Esophagus muscularis mucosa (tissue), 4 donors: ENCODE measurements around the gene PEX16. TPM values are rescaled to one million over a fixed set of nuclear protein-coding genes. Genes with fewer than 3 reads are reported as not detected.

Source experiments
- DNase-seq: peaks from one replicate; pipeline ENCODE4 v3.0.0-alpha.2; 2017; ENCODE audit errors: extremely low spot score
- H3K27ac ChIP-seq, 4 donors: fragments of 200-600 bp; sonication (generic); replicated peaks in 1 of 4; 1 replicate in 3 of 4; 2 replicates in 1 of 4; pipeline ENCODE4 v1.5.1; 2016 to 2019; ENCODE audit warnings: mild to moderate bottlenecking in 1 of 4
- H3K27me3 ChIP-seq, 4 donors: fragments of 200-600 bp; sonication (generic); one replicate each; pipeline versions ENCODE4 v1.5.1 to v1.6.0; 2016 to 2019
- H3K36me3 ChIP-seq, 4 donors: fragments of 200-600 bp; sonication (generic); one replicate each; pipeline ENCODE4 v1.5.1; 2016 to 2019
- H3K4me1 ChIP-seq, 4 donors: fragments of 200-600 bp; sonication (generic); one replicate each; pipeline ENCODE4 v1.5.1; 2016 to 2019
- H3K4me3 ChIP-seq, 4 donors: fragments of 200-600 bp; sonication (generic); 1 replicate in 2 of 4; 2 replicates in 2 of 4; pipeline ENCODE4 v1.5.1; 2016 to 2019; ENCODE audit warnings: mild to moderate bottlenecking in 4 of 4, moderate library complexity in 1 of 4
- H3K9me3 ChIP-seq, 4 donors: fragments of 200-600 bp; sonication (generic); 1 replicate in 3 of 4; 2 replicates in 1 of 4; pipeline ENCODE4 v1.5.1; 2016 to 2019
- EP300 ChIP-seq: sonication (generic); formaldehyde crosslinking; IDR thresholded peaks from one replicate; pipeline ENCODE4 v1.6.1; 2017; ENCODE audit warnings: antibody characterized with exemption
- POLR2A ChIP-seq: fragments of 450-650 bp; IDR thresholded peaks from one replicate; pipeline ENCODE4 v1.6.1; 2017; ENCODE audit warnings: antibody characterized with exemption, moderate library complexity, mild to moderate bottlenecking, low read depth
- POLR2AphosphoS5 ChIP-seq, 2 donors: sonication (generic); formaldehyde crosslinking; IDR thresholded peaks; one replicate each; pipeline ENCODE4 v1.6.1; 2017; ENCODE audit warnings: antibody characterized with exemption in 2 of 2
- WGBS: methylation state at CpG from one replicate; pipeline ENCODE4 v1.1.5; 2018; 5-methylcytosine and 5-hydroxymethylcytosine counted together
- intact Hi-C: fragments of 100-400 bp; cut with DNase I; formaldehyde crosslinking; loops from one replicate; pipeline ENCODE4 v1.15.1; 2023
- total RNA-seq, 4 donors: library from RNA; depleted of rRNA; stranded (reverse); fragments of >200 nt; gene quantifications; one replicate each; pipeline versions ENCODE4 v1.1.0 to v1.2.1, GENCODE V29; 2016
- TF ChIP-seq, protein P1 (sequence below), 3 experiments: fragments of 200-600 bp in 2 of 3; fragments of 450-650 bp in 1 of 3; sonication (generic) in 2 of 3; IDR thresholded peaks; one replicate each; pipeline ENCODE4 v1.5.1; 2017 to 2019; ENCODE audit warnings: antibody characterized with exemption in 3 of 3, mild to moderate bottlenecking in 2 of 3, moderate library complexity in 1 of 3

The PEX16 gene
- total RNA-seq, 4 donors from 2014 or later, result 15.4 to 32.2 (median 23.2) TPM

DNA sequence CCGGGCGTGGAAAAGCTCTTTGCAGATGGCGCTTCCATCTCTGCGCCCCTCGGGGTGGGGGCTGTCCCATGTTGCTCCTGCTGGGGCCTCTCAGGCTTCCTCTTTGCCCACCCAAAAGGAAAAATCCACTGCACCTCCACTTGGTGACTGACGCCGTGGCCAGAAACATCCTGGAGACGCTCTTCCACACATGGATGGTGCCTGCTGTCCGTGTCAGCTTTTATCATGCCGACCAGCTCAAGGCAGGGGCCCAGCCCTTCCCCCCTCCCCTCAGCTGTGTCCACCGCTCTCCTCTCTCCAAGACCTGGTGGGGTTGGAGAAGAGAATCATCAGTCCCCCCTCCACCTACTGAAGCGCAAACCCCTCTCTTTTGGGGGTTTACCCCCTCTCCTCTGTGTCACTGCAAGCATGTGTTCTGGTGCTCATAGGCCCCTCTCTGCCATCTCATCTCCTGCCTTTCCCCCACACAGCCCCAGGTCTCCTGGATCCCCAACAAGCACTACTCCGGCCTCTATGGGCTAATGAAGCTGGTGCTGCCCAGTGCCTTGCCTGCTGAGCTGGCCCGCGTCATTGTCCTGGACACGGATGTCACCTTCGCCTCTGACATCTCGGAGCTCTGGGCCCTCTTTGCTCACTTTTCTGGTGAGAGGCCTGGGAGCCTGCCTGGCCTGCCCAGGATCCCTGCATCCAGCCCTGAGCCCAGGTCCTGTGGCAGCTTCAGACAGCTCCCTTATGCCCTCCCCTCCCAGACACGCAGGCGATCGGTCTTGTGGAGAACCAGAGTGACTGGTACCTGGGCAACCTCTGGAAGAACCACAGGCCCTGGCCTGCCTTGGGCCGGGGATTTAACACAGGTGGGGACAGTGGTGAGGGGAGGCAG is 6.6 kb upstream of the PEX16 start:
- WGBS, result 89% methylated on average over 14 of the region's 22 CpGs
- intact Hi-C loops, result no loop called here
- Histone ChIP-seq H3K4me1 (peaks cover 11 to 21% (median 19%) of the 10 kb centered on the region in 4 donors), H3K27ac (no peak overlapping the region), H3K36me3 (no peaks in the 10 kb centered on the region), H3K27me3 (peaks cover 0 to 62% (median 17%) of the 10 kb centered on the region in 4 donors), H3K9me3 (no peaks in the 10 kb centered on the region), H3K4me3 (no peak overlapping the region)
- DNase-seq, result no peak
- TF ChIP-seq, protein P1, sequence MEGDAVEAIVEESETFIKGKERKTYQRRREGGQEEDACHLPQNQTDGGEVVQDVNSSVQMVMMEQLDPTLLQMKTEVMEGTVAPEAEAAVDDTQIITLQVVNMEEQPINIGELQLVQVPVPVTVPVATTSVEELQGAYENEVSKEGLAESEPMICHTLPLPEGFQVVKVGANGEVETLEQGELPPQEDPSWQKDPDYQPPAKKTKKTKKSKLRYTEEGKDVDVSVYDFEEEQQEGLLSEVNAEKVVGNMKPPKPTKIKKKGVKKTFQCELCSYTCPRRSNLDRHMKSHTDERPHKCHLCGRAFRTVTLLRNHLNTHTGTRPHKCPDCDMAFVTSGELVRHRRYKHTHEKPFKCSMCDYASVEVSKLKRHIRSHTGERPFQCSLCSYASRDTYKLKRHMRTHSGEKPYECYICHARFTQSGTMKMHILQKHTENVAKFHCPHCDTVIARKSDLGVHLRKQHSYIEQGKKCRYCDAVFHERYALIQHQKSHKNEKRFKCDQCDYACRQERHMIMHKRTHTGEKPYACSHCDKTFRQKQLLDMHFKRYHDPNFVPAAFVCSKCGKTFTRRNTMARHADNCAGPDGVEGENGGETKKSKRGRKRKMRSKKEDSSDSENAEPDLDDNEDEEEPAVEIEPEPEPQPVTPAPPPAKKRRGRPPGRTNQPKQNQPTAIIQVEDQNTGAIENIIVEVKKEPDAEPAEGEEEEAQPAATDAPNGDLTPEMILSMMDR (IDR thresholded peaks at IDR 0.05), result no peak
- TF ChIP-seq EP300, result no peak
- TF ChIP-seq POLR2AphosphoS5 (IDR thresholded peaks at IDR 0.05), result no peak
- TF ChIP-seq POLR2A, result no peak

DNA sequence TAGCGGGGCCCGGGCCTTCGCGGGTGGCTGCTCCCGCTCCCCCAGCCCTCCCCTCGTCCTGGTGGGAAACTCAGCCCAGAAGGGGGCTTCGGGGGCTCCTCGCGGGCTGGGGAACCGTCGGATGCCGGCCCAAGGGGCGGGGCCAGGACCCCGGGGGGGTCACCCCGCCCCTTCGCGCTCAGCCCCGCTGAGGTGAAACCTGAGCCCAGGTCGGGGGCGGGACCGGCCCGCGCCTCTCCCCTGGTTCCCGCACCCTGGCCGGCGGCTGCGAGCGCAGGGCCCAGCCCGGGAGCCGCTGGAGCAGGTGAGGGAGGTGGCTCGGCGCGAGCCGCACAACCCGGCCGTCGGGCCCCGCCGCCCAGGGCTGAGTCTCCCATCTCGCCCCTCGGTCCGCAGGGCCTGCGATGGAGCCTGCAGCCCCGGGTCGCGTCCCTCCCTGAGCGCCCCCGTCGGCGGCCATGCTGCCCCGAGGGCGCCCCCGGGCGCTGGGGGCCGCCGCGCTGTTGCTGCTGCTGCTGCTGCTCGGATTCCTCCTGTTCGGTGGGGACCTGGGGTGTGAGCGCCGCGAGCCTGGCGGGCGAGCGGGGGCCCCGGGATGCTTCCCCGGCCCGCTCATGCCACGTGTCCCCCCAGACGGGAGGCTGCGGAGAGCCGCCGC is 4.9 kb upstream of the PEX16 start, which contains the start of gene LARGE2:
LARGE2 (plus strand) TSS at position 232 of the 658 bp plus-strand sequence; CDS start at position 459, 227 bp downstream.
- H3K27me3 ChIP-seq, result peaks cover 0 to 62% (median 17%) of the 10 kb centered on the region in 4 donors
- H3K4me1 ChIP-seq, result peaks cover 11 to 28% (median 26%) of the 10 kb centered on the region in 4 donors
- H3K9me3 ChIP-seq, result no peaks in the 10 kb centered on the region
- TF ChIP-seq EP300 (no peak), POLR2A (no peak), POLR2AphosphoS5 (IDR thresholded peaks at IDR 0.05) (no peak)
- TF ChIP-seq, protein P1 (IDR thresholded peaks at IDR 0.05), result no peak
- H3K36me3 ChIP-seq, result no peaks in the 10 kb centered on the region
- intact Hi-C loops, result no loop called here
- H3K27ac ChIP-seq, result no peak within 1 kb of the TSS
- no CpG with 5 or more reads among the region's 73 CpGs for WGBS
- peak within 1 kb of the TSS; percentile 42 to 53 (median 47) for H3K4me3 ChIP-seq
- no peak for DNase-seq

DNA sequence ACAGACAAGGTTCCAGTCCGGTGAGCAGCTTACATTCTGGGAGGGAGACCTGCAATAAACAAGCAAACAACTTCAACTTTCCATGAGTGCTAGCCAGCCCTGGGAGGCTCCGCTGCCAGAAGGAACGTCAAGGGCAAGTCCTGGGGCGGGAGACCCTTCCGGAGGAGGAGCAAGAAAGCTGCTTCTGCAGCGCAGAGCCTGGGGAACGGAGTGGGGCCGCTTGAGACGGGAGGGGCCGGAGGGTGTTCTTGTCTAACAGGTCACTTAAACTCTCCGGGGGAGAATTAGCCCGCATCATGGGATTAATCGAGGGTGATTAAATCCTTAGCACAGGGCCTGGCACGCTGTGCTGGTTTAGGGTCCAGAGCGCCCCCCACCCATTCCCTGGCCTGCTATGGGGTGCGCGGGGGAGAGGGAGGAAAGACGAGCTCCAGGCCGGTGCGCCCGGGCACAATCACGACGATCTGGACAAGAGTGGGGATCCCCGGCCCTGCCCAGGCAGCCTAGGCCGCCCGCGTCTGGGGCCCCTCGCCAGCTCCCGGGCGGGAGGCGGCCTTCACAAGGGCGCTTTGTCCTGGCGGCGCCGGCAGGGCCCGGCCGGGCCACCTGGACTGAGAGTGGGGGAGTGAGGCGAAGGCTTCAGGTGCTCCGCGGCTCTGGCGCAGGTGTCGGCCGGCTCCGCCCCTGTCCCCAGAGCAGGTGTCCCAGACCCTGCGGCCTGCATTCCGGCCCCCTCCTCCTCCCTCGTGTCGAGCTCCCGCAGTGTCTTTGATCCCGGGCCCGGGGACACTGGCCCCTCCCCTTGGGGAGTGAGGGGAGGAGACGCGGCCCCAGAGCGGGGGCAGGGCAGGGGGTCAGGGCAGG is 4.1 kb upstream of the PEX16 start:
- H3K36me3 ChIP-seq, result no peaks in the 10 kb centered on the region
- H3K27ac ChIP-seq, result no peak overlapping the region
- TF ChIP-seq EP300, result no peak
- peak overlapping the region; percentile 42 to 53 (median 47) for H3K4me3 ChIP-seq
- no peaks in the 10 kb centered on the region for H3K9me3 ChIP-seq
- no peak for DNase-seq
- WGBS, result 59% methylated on average over 12 of the region's 54 CpGs
- H3K4me1 ChIP-seq, result peaks cover 17 to 34% (median 33%) of the 10 kb centered on the region in 4 donors
- peaks cover 0 to 58% (median 17%) of the 10 kb centered on the region in 4 donors for H3K27me3 ChIP-seq
- intact Hi-C loops, result no loop called here

DNA sequence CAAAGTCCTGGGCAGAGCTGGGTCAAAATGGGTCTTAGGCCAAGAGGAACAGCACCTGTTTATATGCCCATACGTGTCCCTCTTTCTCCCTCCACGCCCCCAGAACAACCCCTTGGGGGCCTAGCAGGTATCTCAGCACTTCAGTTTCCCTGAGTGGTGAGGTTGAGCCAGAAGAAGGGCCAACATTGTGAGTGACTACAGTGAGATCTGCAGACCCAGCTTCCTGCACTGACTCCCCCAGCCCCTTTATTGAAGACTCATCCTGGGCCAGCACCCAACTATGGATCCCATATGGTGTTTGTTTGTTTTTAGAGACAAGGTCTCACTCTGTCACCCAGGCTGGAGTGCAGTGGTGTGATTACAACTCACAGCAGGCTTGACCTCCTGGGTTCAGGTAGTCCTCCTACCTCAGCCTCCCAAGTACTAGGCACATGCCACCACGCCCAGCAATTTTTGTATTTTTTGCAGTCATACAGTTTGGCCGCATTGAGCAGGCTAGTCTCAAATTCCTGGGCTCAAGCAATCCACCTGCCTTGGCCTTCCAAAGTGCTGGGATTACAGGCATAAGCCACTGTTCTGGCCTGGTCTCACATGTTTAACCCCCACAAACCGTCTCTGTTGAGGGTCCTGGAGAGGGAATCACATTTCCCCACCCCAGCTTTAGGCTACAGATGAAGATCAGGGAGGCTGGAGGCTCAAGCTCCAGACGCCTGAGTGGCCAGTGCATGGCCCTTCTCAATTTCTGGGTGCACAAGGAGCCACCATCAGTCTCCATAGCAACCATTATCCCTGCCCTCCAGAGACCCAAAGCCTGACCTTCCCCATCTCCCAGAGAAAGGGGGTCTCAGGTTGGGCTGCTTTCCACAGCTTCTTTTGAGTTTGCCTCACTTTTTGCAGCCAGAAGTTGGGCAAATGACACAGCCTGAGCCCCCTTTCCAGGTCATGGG is 3.1 kb upstream of the PEX16 start:
- Histone ChIP-seq H3K4me1 (peaks cover 27 to 44% (median 42%) of the 10 kb centered on the region in 4 donors), H3K27ac (no peak overlapping the region), H3K27me3 (peaks cover 0 to 48% (median 17%) of the 10 kb centered on the region in 4 donors), H3K9me3 (no peaks in the 10 kb centered on the region), H3K36me3 (peaks cover 0 to 6% (median 4%) of the 10 kb centered on the region in 4 donors), H3K4me3 (no peak overlapping the region)
- no peak for DNase-seq
- TF ChIP-seq EP300, result no peak
- TF ChIP-seq, protein P1 (IDR thresholded peaks at IDR 0.05), result no peak
- no peak for TF ChIP-seq POLR2A
- no peak for TF ChIP-seq POLR2AphosphoS5 (IDR thresholded peaks at IDR 0.05)
- 94% methylated on average over 6 of the region's 6 CpGs for WGBS
- intact Hi-C loops, result no loop called here
